ENCODE results near the gene ZNF566.
"Not testable (repeated sequence)": the region's sequence is repeated elsewhere in the genome, so short reads cannot be mapped to it uniquely, and the experiment has no call there.

Gene ZNF566

GRCh38 chr19:36489118-36489919 is at the start of gene ZNF566:
ZNF566 (minus strand) TSS chr19:36489561; CDS start chr19:36476557, 13,004 bp downstream.
- DNase-seq, result peak; percentile 96 to 97
- TF ChIP-seq POLR2A (IDR thresholded peaks at IDR 0.05; ENCODE audit: low read length), result peak; percentile 89
- peak; percentile 16 for TF ChIP-seq GATA1 (IDR thresholded peaks at IDR 0.05; ENCODE audit: low read depth, low read length)

GRCh38 chr19:36528921-36529518 is 39.7 kb upstream of the ZNF566 start:
- no peak for TF ChIP-seq POLR2A (IDR thresholded peaks at IDR 0.05; ENCODE audit: low read length)
- no peak for TF ChIP-seq GATA1 (IDR thresholded peaks at IDR 0.05; ENCODE audit: low read depth, low read length)
- DNase-seq, result peak in 1 of 2 experiments; percentile 64

GRCh38 chr19:36528194-36528920 is 39.0 kb upstream of the ZNF566 start, which contains the start of gene ZNF260:
ZNF260 (minus strand) TSS chr19:36528271; CDS start chr19:36515238, 13,033 bp downstream.
- peak; percentile 97 for DNase-seq
- peak; percentile 90 for TF ChIP-seq POLR2A (IDR thresholded peaks at IDR 0.05; ENCODE audit: low read length)
- TF ChIP-seq GATA1 (IDR thresholded peaks at IDR 0.05; ENCODE audit: low read depth, low read length), result no peak

GRCh38 chr19:36527873-36528193 is 38.5 kb upstream of the ZNF566 start:
- no peak for DNase-seq
- no peak for TF ChIP-seq GATA1 (IDR thresholded peaks at IDR 0.05; ENCODE audit: low read depth, low read length)
- no peak for TF ChIP-seq POLR2A (IDR thresholded peaks at IDR 0.05; ENCODE audit: low read length)

- TF ChIP-seq GATA1 (IDR thresholded peaks at IDR 0.05; ENCODE audit: low read depth, low read length), result no peak
- no peak for TF ChIP-seq POLR2A (IDR thresholded peaks at IDR 0.05; ENCODE audit: low read length)
- no peak for DNase-seq
Measured at GRCh38 chr19:36527341-36527740, 38.0 kb upstream of the ZNF566 start.

- DNase-seq, result no peak
- TF ChIP-seq GATA1 (IDR thresholded peaks at IDR 0.05; ENCODE audit: low read depth, low read length) (no peak), POLR2A (IDR thresholded peaks at IDR 0.05; ENCODE audit: low read length) (no peak)
Measured at GRCh38 chr19:36526581-36526980, 37.2 kb upstream of the ZNF566 start.

- TF ChIP-seq POLR2A (IDR thresholded peaks at IDR 0.05; ENCODE audit: low read length), result no peak
- no peak for TF ChIP-seq GATA1 (IDR thresholded peaks at IDR 0.05; ENCODE audit: low read depth, low read length)
- no peak for DNase-seq
Measured at GRCh38 chr19:36524617-36525016, 35.3 kb upstream of the ZNF566 start.

GRCh38 chr19:36514012-36514612 is 24.8 kb upstream of the ZNF566 start:
- TF ChIP-seq POLR2A (IDR thresholded peaks at IDR 0.05; ENCODE audit: low read length), result no peak
- no peak for TF ChIP-seq GATA1 (IDR thresholded peaks at IDR 0.05; ENCODE audit: low read depth, low read length)
- DNase-seq, result no peak

- TF ChIP-seq GATA1 (IDR thresholded peaks at IDR 0.05; ENCODE audit: low read depth, low read length) (no peak), POLR2A (IDR thresholded peaks at IDR 0.05; ENCODE audit: low read length) (no peak)
- no peak for DNase-seq
Measured at GRCh38 chr19:36508325-36508724, 19.0 kb upstream of the ZNF566 start.

- no peak for DNase-seq
- TF ChIP-seq GATA1 (IDR thresholded peaks at IDR 0.05; ENCODE audit: low read depth, low read length), result no peak
- TF ChIP-seq POLR2A (IDR thresholded peaks at IDR 0.05; ENCODE audit: low read length), result no peak
Measured at GRCh38 chr19:36501973-36502372, 12.6 kb upstream of the ZNF566 start.

- no peak for DNase-seq
- TF ChIP-seq GATA1 (IDR thresholded peaks at IDR 0.05; ENCODE audit: low read depth, low read length) (no peak), POLR2A (IDR thresholded peaks at IDR 0.05; ENCODE audit: low read length) (no peak)
Measured at GRCh38 chr19:36497001-36497400, 7.6 kb upstream of the ZNF566 start.

GRCh38 chr19:36492689-36493453 is 3.5 kb upstream of the ZNF566 start:
- DNase-seq, result peak; percentile 54 to 57

- not testable (repeated sequence) for DNase-seq
Measured at GRCh38 chr19:36490846-36491245, 1.5 kb upstream of the ZNF566 start.

All from erythroblast (primary cell).